Activated CD8-positive, alpha-beta T cell treated with anti-CD3 and anti-CD28 coated beads for 36 hours (primary cell): ENCODE data around the gene NPHS1. TPM values are rescaled to one million over a fixed set of nuclear protein-coding genes. Genes with fewer than 3 reads are reported as not detected.

ENCODE experiments used
- ATAC-seq: fragments of 200-7000 bp; cut with Tn5 transposase; one replicate; pipeline ENCODE4 v1.10.0; 2021; ENCODE audit warnings: mild to moderate bottlenecking, moderate library complexity
- CTCF ChIA-PET: fragments of 350-600 bp; sonication (Branson Sonifier 250); formaldehyde crosslinking; loops from one replicate; lab custom pipeline; 2021; ENCODE audit warnings: antibody characterized with exemption; lab: Charles Lee
- POLR2A ChIA-PET: fragments of 350-600 bp; sonication (Branson Sonifier 250); formaldehyde crosslinking; loops from one replicate; lab custom pipeline; 2021; ENCODE audit warnings: antibody characterized with exemption; lab: Charles Lee
- DNase-seq: peaks from one replicate; pipeline ENCODE4 v3.0.0-alpha.2; 2020
- H3K27ac Mint-ChIP-seq: one replicate; pipeline ENCODE4 v1.8.0; 2021; ENCODE audit warnings: mild to moderate bottlenecking, mixed read lengths
- H3K27me3 Mint-ChIP-seq: one replicate; pipeline ENCODE4 v1.8.0; 2021; ENCODE audit warnings: mixed read lengths
- H3K36me3 Mint-ChIP-seq: one replicate; pipeline ENCODE4 v1.8.0; 2021; ENCODE audit warnings: low read depth, mixed read lengths
- H3K4me1 Mint-ChIP-seq: one replicate; pipeline ENCODE4 v1.8.0; 2021; ENCODE audit warnings: low read depth, mixed read lengths
- H3K4me3 Mint-ChIP-seq: one replicate; pipeline ENCODE4 v1.8.0; 2021; ENCODE audit warnings: mild to moderate bottlenecking, moderate library complexity, mixed read lengths
- H3K9me3 Mint-ChIP-seq: one replicate; pipeline ENCODE4 v1.8.0; 2021; ENCODE audit warnings: mixed read lengths
- intact Hi-C: fragments of 100-400 bp; cut with micrococcal nuclease; formaldehyde crosslinking; loops from one replicate; pipeline ENCODE4 v1.10.0; 2022
- total RNA-seq, 2 experiments: library from RNA; stranded (reverse); gene quantifications; one replicate each; pipeline ENCODE4 v1.2.3, GENCODE V29; 2021
- TF ChIP-seq, protein P1 (sequence below): fragments of 200-600 bp; IDR thresholded peaks from one replicate; pipeline ENCODE4 v1.8.0; 2022; ENCODE audit warnings: antibody characterized with exemption, mild to moderate bottlenecking

NPHS1 gene
- total RNA-seq, 2 experiments from 2014 or later, result not detected

GRCh38 chr19:35812220-35813042, 39.9 kb downstream of the NPHS1 start, which contains the start of gene PRODH2:
PRODH2 (minus strand) TSS chr19:35812845; CDS start chr19:35812805, 40 bp downstream.
- Mint-ChIP-seq H3K27me3 (peaks cover 4% of the 10 kb centered on the region), H3K36me3 (no peaks in the 10 kb centered on the region), H3K27ac (no peak within 1 kb of the TSS), H3K9me3 (peaks cover 2% of the 10 kb centered on the region), H3K4me1 (no peaks in the 10 kb centered on the region), H3K4me3 (no peak within 1 kb of the TSS)
- intact Hi-C loops, result no loop called here
- POLR2A ChIA-PET, result no interaction called here
- TF ChIP-seq, protein P1, sequence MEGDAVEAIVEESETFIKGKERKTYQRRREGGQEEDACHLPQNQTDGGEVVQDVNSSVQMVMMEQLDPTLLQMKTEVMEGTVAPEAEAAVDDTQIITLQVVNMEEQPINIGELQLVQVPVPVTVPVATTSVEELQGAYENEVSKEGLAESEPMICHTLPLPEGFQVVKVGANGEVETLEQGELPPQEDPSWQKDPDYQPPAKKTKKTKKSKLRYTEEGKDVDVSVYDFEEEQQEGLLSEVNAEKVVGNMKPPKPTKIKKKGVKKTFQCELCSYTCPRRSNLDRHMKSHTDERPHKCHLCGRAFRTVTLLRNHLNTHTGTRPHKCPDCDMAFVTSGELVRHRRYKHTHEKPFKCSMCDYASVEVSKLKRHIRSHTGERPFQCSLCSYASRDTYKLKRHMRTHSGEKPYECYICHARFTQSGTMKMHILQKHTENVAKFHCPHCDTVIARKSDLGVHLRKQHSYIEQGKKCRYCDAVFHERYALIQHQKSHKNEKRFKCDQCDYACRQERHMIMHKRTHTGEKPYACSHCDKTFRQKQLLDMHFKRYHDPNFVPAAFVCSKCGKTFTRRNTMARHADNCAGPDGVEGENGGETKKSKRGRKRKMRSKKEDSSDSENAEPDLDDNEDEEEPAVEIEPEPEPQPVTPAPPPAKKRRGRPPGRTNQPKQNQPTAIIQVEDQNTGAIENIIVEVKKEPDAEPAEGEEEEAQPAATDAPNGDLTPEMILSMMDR, result no peak
- DNase-seq (no peak), ATAC-seq (no peak)
- CTCF ChIA-PET, result no interaction called here

DNA sequence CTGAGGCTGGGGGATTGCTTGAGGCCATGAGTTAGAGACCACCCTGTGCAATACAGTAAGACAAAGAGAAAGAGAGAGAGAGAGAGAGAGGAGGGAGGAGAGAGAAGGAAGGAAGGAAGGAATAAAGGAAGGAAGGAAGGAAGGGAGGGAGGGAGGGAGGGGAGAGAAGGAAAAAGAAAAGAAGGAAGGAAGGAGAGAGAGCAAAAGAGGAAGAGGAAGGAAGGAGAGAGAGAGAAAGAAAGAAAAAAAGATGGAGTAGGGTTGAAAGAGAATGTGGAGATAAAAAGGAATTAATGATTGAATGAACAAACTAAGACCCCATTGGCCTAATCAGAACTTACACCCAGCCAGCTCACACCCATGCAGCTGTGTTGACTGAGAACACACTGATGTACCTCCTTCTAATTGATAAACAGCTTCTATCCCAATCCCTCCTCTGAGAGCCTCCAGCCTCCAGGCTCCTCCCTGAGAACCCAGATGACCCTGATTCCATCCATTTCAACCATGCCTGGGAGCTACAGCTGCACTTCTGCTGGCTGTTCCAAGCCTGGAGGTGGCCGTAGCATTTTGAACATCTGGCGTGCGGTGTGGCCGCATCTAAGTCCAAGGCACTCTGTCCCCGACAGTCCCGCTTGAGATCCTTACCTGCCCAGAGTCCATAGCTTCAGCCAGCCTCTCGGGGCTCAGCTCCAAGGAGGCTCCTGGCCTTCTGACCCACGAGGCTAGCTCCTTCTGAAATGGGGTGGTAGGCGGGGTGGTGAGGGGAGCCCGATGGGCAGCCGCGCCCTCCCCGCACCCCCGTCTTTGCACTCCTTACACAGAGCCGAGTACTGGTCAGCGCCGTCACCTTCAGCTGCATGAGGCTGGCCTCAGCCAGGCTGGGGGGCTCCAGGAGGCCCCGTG, 40.7 kb downstream of the NPHS1 start:
- Mint-ChIP-seq H3K36me3 (no peaks in the 10 kb centered on the region), H3K4me1 (no peaks in the 10 kb centered on the region), H3K27ac (no peak overlapping the region), H3K4me3 (no peak overlapping the region), H3K27me3 (peaks cover 4% of the 10 kb centered on the region), H3K9me3 (peaks cover 2% of the 10 kb centered on the region)
- TF ChIP-seq, protein P1, result no peak
- ATAC-seq (no peak), DNase-seq (no peak)
- CTCF ChIA-PET, result no interaction called here
- intact Hi-C loops, result no loop called here
- POLR2A ChIA-PET, result interaction anchor here (0.5 kb wide), 1 partner anchor 261 kb away, joined by 3 read pairs; no protein-coding TSS in a partner anchor

- POLR2A ChIA-PET, result no interaction called here
- Mint-ChIP-seq H3K27me3 (peaks cover 2% of the 10 kb centered on the region), H3K4me3 (no peak overlapping the region), H3K9me3 (no peaks in the 10 kb centered on the region), H3K4me1 (peaks cover 9% of the 10 kb centered on the region), H3K36me3 (no peaks in the 10 kb centered on the region), H3K27ac (no peak overlapping the region)
- CTCF ChIA-PET, result no interaction called here
- intact Hi-C loops, result no loop called here
- DNase-seq (no peak), ATAC-seq (no peak)
- TF ChIP-seq, protein P1, result no peak
Measured at GRCh38 chr19:35807633-35808032, 44.7 kb downstream of the NPHS1 start.

DNA sequence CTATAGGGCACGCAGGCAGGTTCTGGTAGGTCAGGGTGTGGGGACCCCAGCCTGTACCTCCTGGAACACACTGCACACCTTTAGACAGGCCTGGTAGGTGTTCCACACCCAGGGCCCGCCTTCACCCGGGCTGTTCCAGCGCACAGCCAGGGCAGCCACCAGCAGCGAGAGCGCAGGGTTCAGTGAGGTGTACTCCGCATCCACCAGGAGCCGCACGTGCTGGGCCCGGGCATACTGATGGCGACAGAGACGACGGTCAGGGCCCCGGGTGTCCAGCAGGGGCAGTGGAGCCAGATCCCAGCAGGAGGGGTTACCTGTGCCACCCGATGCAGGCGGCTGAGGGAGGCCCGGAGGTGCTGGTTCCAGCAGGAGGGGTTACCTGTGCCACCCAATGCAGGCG, 45.7 kb downstream of the NPHS1 start:
- TF ChIP-seq, protein P1, result no peak
- Mint-ChIP-seq H3K36me3 (no peaks in the 10 kb centered on the region), H3K9me3 (no peaks in the 10 kb centered on the region), H3K27ac (no peak overlapping the region), H3K4me3 (no peak overlapping the region), H3K27me3 (peaks cover 2% of the 10 kb centered on the region), H3K4me1 (peaks cover 9% of the 10 kb centered on the region)
- POLR2A ChIA-PET, result no interaction called here
- ATAC-seq (no peak), DNase-seq (no peak)
- intact Hi-C loops, result no loop called here
- CTCF ChIA-PET, result no interaction called here
